Testis (tissue), 2 donors: ENCODE results near the gene NET1.
"Not testable (repeated sequence)": the region's sequence is repeated elsewhere in the genome, so short reads cannot be mapped to it uniquely, and the experiment has no call there.

Experiments used
- CTCF ChIP-seq, 3 experiments: fragments of 450-650 bp in 2 of 3; fragments of 200-600 bp in 1 of 3; sonication (generic) in 1 of 3; IDR thresholded peaks; one replicate each; pipeline ENCODE4 v1.5.1; 2016 to 2019; ENCODE audit warnings: antibody characterized with exemption in 3 of 3, mild to moderate bottlenecking in 2 of 3, moderate library complexity in 1 of 3
- POLR2A ChIP-seq: fragments of 450-650 bp; IDR thresholded peaks from one replicate; pipeline ENCODE4 v1.6.1; 2017; ENCODE audit warnings: antibody characterized with exemption, mild to moderate bottlenecking, moderate library complexity

GRCh38 chr10:5475974-5476807 is 63.8 kb downstream of the NET1 start:
- TF ChIP-seq POLR2A; CTCF (IDR thresholded peaks at IDR 0.05): not testable (repeated sequence)
